Stomach (tissue), 9 donors: ENCODE data around the gene SRPRA. TPM values are rescaled to one million over a fixed set of nuclear protein-coding genes. Genes with fewer than 3 reads are reported as not detected.

Experiments used
- DNase-seq, 2 donors: peaks; one replicate each; pipeline versions ENCODE4 v3.0.0 to v3.0.0-alpha.2; 2013 to 2019
- H3K27ac ChIP-seq, 5 donors: fragments of 200-600 bp in 4 of 5; sonication (generic) in 4 of 5; one replicate each; pipeline ENCODE4 v1.5.1; 2013 to 2019; ENCODE audit warnings: mild to moderate bottlenecking in 1 of 5, moderate library complexity in 1 of 5
- H3K27me3 ChIP-seq, 3 donors: fragments of 200-600 bp; sonication (generic); one replicate each; pipeline ENCODE4 v1.5.1; 2017 to 2019; ENCODE audit warnings: mixed run types in 1 of 3
- H3K36me3 ChIP-seq, 4 donors: fragments of 200-600 bp; sonication (generic); 1 replicate in 3 of 4; 2 replicates in 1 of 4; pipeline ENCODE4 v1.5.1; 2016 to 2019
- H3K4me1 ChIP-seq, 4 donors: fragments of 200-600 bp; sonication (generic); one replicate each; pipeline ENCODE4 v1.5.1; 2016 to 2019
- H3K4me3 ChIP-seq, 4 donors: fragments of 200-600 bp; sonication (generic) in 3 of 4; one replicate each; pipeline ENCODE4 v1.5.1; 2016 to 2019; ENCODE audit warnings: mild to moderate bottlenecking in 1 of 4
- H3K9me3 ChIP-seq, 4 donors: fragments of 200-600 bp; sonication (generic); one replicate each; pipeline ENCODE4 v1.5.1; 2016 to 2019
- CTCF ChIP-seq, 7 experiments: fragments of 450-650 bp in 4 of 7; fragments of 200-600 bp in 3 of 7; sonication (generic) in 3 of 7; IDR thresholded peaks; one replicate each; pipeline ENCODE4 v1.5.1; 2016 to 2019; ENCODE audit warnings: antibody characterized with exemption in 7 of 7, control low read depth in 2 of 7, mild to moderate bottlenecking in 1 of 7
- EP300 ChIP-seq: sonication (generic); formaldehyde crosslinking; IDR thresholded peaks from one replicate; pipeline ENCODE4 v1.6.1; 2017; ENCODE audit warnings: antibody characterized with exemption
- POLR2A ChIP-seq, 4 donors: fragments of 450-650 bp; IDR thresholded peaks; one replicate each; pipeline ENCODE4 v1.6.1; 2016; ENCODE audit warnings: antibody characterized with exemption in 4 of 4, control low read depth in 2 of 4, mild to moderate bottlenecking in 1 of 4, moderate library complexity in 1 of 4
- POLR2AphosphoS5 ChIP-seq, 3 donors: sonication (generic); formaldehyde crosslinking; IDR thresholded peaks; one replicate each; pipeline ENCODE4 v1.6.1; 2016; ENCODE audit warnings: antibody characterized with exemption in 3 of 3
- WGBS, 5 donors: extraction: QIAGEN DNeasy Blood & Tissue Kit in 3 of 5; methylation state at CpG; one replicate each; pipeline versions ENCODE4 v1.1.5 to v1.1.7; 2013 to 2018; 5-methylcytosine and 5-hydroxymethylcytosine counted together
- intact Hi-C: fragments of 100-400 bp; cut with DNase I; formaldehyde crosslinking; loops from one replicate; pipeline ENCODE4 v1.15.1; 2023; ENCODE audit warnings: low total_unique reads
- polyA plus RNA-seq, 3 donors: library from polyadenylated mRNA; stranded (reverse); fragments of 200-250 nt; gene quantifications; one replicate each; pipeline ENCODE4 v1.2.3, GENCODE V29; 2013
- small RNA-seq, 4 donors: library from RNA; depleted of rRNA; stranded (forward); fragments of <200 nt; gene quantifications; one replicate each; pipeline ENCODE3, GENCODE V24; 2016
- total RNA-seq, 5 donors: library from RNA; depleted of rRNA; stranded (reverse); fragments of >200 nt; gene quantifications; one replicate each; pipeline versions ENCODE4 v1.1.0 to v1.2.3, GENCODE V29; 2014 to 2016
- donor health status: healthy with polysubstance abuse.
- donor health status: Bipolar disorder and iron deficiency.
- donor health status: healthy.

Gene SRPRA
- total and polyA plus RNA-seq, 8 donors: 13.9 to 255 (median 48.7) TPM

GRCh38 chr11:126217491-126217890, 51.2 kb downstream of the SRPRA start:
- no peak for DNase-seq
- no peaks in the 10 kb centered on the region for H3K36me3 ChIP-seq
- H3K9me3 ChIP-seq: no peaks in the 10 kb centered on the region
- TF ChIP-seq CTCF (IDR thresholded peaks at IDR 0.05): no peak
- TF ChIP-seq EP300: no peak
- no peak for TF ChIP-seq POLR2AphosphoS5 (IDR thresholded peaks at IDR 0.05)
- TF ChIP-seq POLR2A (IDR thresholded peaks at IDR 0.05): no peak
- H3K4me1 ChIP-seq: peaks cover 5 to 71% (median 51%) of the 10 kb centered on the region in 4 donors
- intact Hi-C loops: no loop called here
- no peak overlapping the region for H3K4me3 ChIP-seq
- WGBS, 5 donors: 34 to 61% (median 48%) methylated on average over 1 of the region's 1 CpG
- peak overlapping the region in 1 of 5 donors; percentile 23 for H3K27ac ChIP-seq
- no peaks in the 10 kb centered on the region for H3K27me3 ChIP-seq

- WGBS, 5 donors: 46 to 73% (median 66%) methylated on average over 6 of the region's 6 CpGs
- Histone ChIP-seq H3K36me3 (no peaks in the 10 kb centered on the region), H3K9me3 (no peaks in the 10 kb centered on the region), H3K27me3 (no peaks in the 10 kb centered on the region), H3K27ac (peak overlapping the region in 3 of 5 donors; percentile 17 to 31 (median 23)), H3K4me3 (no peak overlapping the region), H3K4me1 (peaks cover 10 to 76% (median 58%) of the 10 kb centered on the region in 4 donors)
- DNase-seq: no peak
- intact Hi-C loops: no loop called here
- TF ChIP-seq POLR2AphosphoS5 (IDR thresholded peaks at IDR 0.05) (no peak), EP300 (no peak), POLR2A (IDR thresholded peaks at IDR 0.05) (no peak), CTCF (IDR thresholded peaks at IDR 0.05) (no peak)
These were observed 52.0 kb downstream of the SRPRA start for GRCh38 chr11:126216526-126217305.

- peaks cover 14 to 86% (median 70%) of the 10 kb centered on the region in 4 donors for H3K4me1 ChIP-seq
- H3K36me3 ChIP-seq: peaks cover 0 to 4% (median under 1%) of the 10 kb centered on the region in 4 donors
- TF ChIP-seq EP300: no peak
- no peak for TF ChIP-seq CTCF (IDR thresholded peaks at IDR 0.05)
- peak in 2 of 3 donors; percentile 10 to 75 for TF ChIP-seq POLR2AphosphoS5 (IDR thresholded peaks at IDR 0.05)
- peak overlapping the region in 4 of 5 donors; percentile 22 to 91 (median 47) for H3K27ac ChIP-seq
- H3K27me3 ChIP-seq: no peaks in the 10 kb centered on the region
- WGBS, 5 donors: 17 to 43% (median 25%) methylated on average over 6 of the region's 6 CpGs
- H3K4me3 ChIP-seq: peak overlapping the region in 1 of 4 donors; percentile 9
- intact Hi-C loops: no loop called here
- DNase-seq: peak; percentile 62 to 71
- H3K9me3 ChIP-seq: no peaks in the 10 kb centered on the region
These were observed 53.9 kb downstream of the SRPRA start for GRCh38 chr11:126214841-126215240.

- Histone ChIP-seq H3K4me3 (peak overlapping the region in 1 of 4 donors; percentile 9), H3K27me3 (no peaks in the 10 kb centered on the region), H3K9me3 (no peaks in the 10 kb centered on the region), H3K36me3 (peaks cover 0 to 8% (median 4%) of the 10 kb centered on the region in 4 donors), H3K27ac (peak overlapping the region in 4 of 5 donors; percentile 22 to 91 (median 47)), H3K4me1 (peaks cover 14 to 86% (median 69%) of the 10 kb centered on the region in 4 donors)
- intact Hi-C loops: no loop called here
- WGBS, 5 donors: 14 to 57% (median 35%) methylated on average over 2 of the region's 2 CpGs
- DNase-seq: peak in 1 of 2 donors; percentile 20
- TF ChIP-seq POLR2AphosphoS5 (IDR thresholded peaks at IDR 0.05) (no peak), POLR2A (IDR thresholded peaks at IDR 0.05) (no peak), CTCF (IDR thresholded peaks at IDR 0.05) (no peak), EP300 (no peak)
These were observed 54.3 kb downstream of the SRPRA start for GRCh38 chr11:126214441-126214840.

Small RNA genes lying within 50 kb of the gene (small RNA-seq; reads per million reads assigned to genes)
- 0 reads per million in 4 donors for gene RN7SL351P
- gene RNU4-86P: 0 reads per million in 4 donors

Other genes with a start within 250 kb of the SRPRA start
- gene CDON, start 206.0 kb downstream of the SRPRA start, total RNA-seq: 10 to 100 TPM; 16.1 to 80.8 (median 26.8) TPM
- 1 to 10 TPM in 1 of 3 donors, under 1 TPM in 2; 0.31 to 1.0 (median 0.44) TPM for gene CDON, start 206.0 kb downstream of the SRPRA start, polyA plus RNA-seq
- gene RPUSD4, start 57.2 kb downstream of the SRPRA start, total RNA-seq: 10 to 100 TPM; 22.8 to 63.4 (median 31.6) TPM
- 10 to 100 TPM; 16.8 to 27.2 (median 17.8) TPM for gene RPUSD4, start 57.2 kb downstream of the SRPRA start, polyA plus RNA-seq
- 10 to 100 TPM in 4 of 5 donors, 1 to 10 TPM in 1; 7.6 to 50.7 (median 37.4) TPM for gene FAM118B, start 57.1 kb downstream of the SRPRA start, total RNA-seq
- 10 to 100 TPM in 2 of 3 donors, 1 to 10 TPM in 1; 6.9 to 25.8 (median 16.5) TPM for gene FAM118B, start 57.1 kb downstream of the SRPRA start, polyA plus RNA-seq
- 10 to 100 TPM in 4 of 5 donors, 1 to 10 TPM in 1; 5.4 to 26.3 (median 14.8) TPM for gene FOXRED1, start 259 bp upstream of the SRPRA start, total RNA-seq
- gene FOXRED1, start 259 bp upstream of the SRPRA start, polyA plus RNA-seq: 10 to 100 TPM; 17.3 to 22.7 (median 18.9) TPM
- gene TIRAP, start 14.2 kb upstream of the SRPRA start, total RNA-seq: 10 to 100 TPM in 3 of 5 donors, 1 to 10 TPM in 2; 5.1 to 86.2 (median 15.6) TPM
- gene TIRAP, start 14.2 kb upstream of the SRPRA start, polyA plus RNA-seq: 1 to 10 TPM; 3.7 to 6.6 (median 5.2) TPM
- gene DCPS, start 35.2 kb upstream of the SRPRA start, total RNA-seq: 10 to 100 TPM in 2 of 5 donors, 1 to 10 TPM in 3; 1.8 to 60.3 (median 5.9) TPM
- gene DCPS, start 35.2 kb upstream of the SRPRA start, polyA plus RNA-seq: 10 to 100 TPM; 10.5 to 21.2 (median 14.7) TPM
- 10 to 100 TPM in 3 of 5 donors, 1 to 10 TPM in 1, not detected in 1; 9.9 to 31.0 (median 18.4) TPM for gene ST3GAL4, start 86.8 kb upstream of the SRPRA start, total RNA-seq
- gene ST3GAL4, start 86.8 kb upstream of the SRPRA start, polyA plus RNA-seq: 10 to 100 TPM; 12.5 to 26.0 (median 15.7) TPM